ENCODE results near the gene MED13L.

Gene MED13L

GRCh38 chr12:116310082-116310481 is 32.6 kb upstream of the MED13L start:
- no peak for TF ChIP-seq CTCF (IDR thresholded peaks at IDR 0.05)
- TF ChIP-seq ZFX (IDR thresholded peaks at IDR 0.05; ENCODE audit: borderline replicate concordance): no peak
- H3K27ac ChIP-seq: no peak overlapping the region

- TF ChIP-seq ZFX (IDR thresholded peaks at IDR 0.05; ENCODE audit: borderline replicate concordance): no peak
- TF ChIP-seq CTCF (IDR thresholded peaks at IDR 0.05): no peak
- H3K27ac ChIP-seq: no peak overlapping the region
These were observed 31.9 kb upstream of the MED13L start for GRCh38 chr12:116309343-116309742.

- H3K27ac ChIP-seq: no peak overlapping the region
- TF ChIP-seq CTCF (IDR thresholded peaks at IDR 0.05) (no peak), ZFX (IDR thresholded peaks at IDR 0.05; ENCODE audit: borderline replicate concordance) (no peak)
These were observed 31.2 kb upstream of the MED13L start for GRCh38 chr12:116308647-116309046.

- no peak overlapping the region for H3K27ac ChIP-seq
- TF ChIP-seq CTCF (IDR thresholded peaks at IDR 0.05): no peak
- no peak for TF ChIP-seq ZFX (IDR thresholded peaks at IDR 0.05; ENCODE audit: borderline replicate concordance)
These were observed 29.5 kb upstream of the MED13L start for GRCh38 chr12:116306968-116307367.

GRCh38 chr12:116306506-116306905 is 29.0 kb upstream of the MED13L start:
- no peak for TF ChIP-seq ZFX (IDR thresholded peaks at IDR 0.05; ENCODE audit: borderline replicate concordance)
- no peak for TF ChIP-seq CTCF (IDR thresholded peaks at IDR 0.05)
- no peak overlapping the region for H3K27ac ChIP-seq

GRCh38 chr12:116304621-116305020 is 27.1 kb upstream of the MED13L start:
- no peak for TF ChIP-seq CTCF (IDR thresholded peaks at IDR 0.05)
- TF ChIP-seq ZFX (IDR thresholded peaks at IDR 0.05; ENCODE audit: borderline replicate concordance): no peak
- no peak overlapping the region for H3K27ac ChIP-seq

- no peak overlapping the region for H3K27ac ChIP-seq
- TF ChIP-seq CTCF (IDR thresholded peaks at IDR 0.05) (no peak), ZFX (IDR thresholded peaks at IDR 0.05; ENCODE audit: borderline replicate concordance) (no peak)
These were observed 26.4 kb upstream of the MED13L start for GRCh38 chr12:116303929-116304328.

All from 22Rv1 (cell line).